Transverse colon (tissue), 4 donors: ENCODE data around the gene SLC1A7.

Source experiments
- POLR2A ChIP-seq: fragments of 450-650 bp; IDR thresholded peaks from one replicate; pipeline ENCODE4 v1.6.1; 2016; ENCODE audit warnings: antibody characterized with exemption, mild to moderate bottlenecking, moderate library complexity
- POLR2AphosphoS5 ChIP-seq, 3 donors: sonication (generic); formaldehyde crosslinking; IDR thresholded peaks; one replicate each; pipeline ENCODE4 v1.6.1; 2016; ENCODE audit warnings: antibody characterized with exemption in 3 of 3
- TF ChIP-seq, protein P1 (sequence below), 5 experiments: fragments of 200-600 bp in 3 of 5; fragments of 450-650 bp in 2 of 5; sonication (generic) in 3 of 5; IDR thresholded peaks; 1 replicate in 2 of 5; 2 replicates in 3 of 5; pipeline ENCODE4 v1.5.1; 2016 to 2017; ENCODE audit warnings: antibody characterized with exemption in 5 of 5, inconsistent platforms in 3 of 5, mild to moderate bottlenecking in 2 of 5, moderate library complexity in 1 of 5

DNA sequence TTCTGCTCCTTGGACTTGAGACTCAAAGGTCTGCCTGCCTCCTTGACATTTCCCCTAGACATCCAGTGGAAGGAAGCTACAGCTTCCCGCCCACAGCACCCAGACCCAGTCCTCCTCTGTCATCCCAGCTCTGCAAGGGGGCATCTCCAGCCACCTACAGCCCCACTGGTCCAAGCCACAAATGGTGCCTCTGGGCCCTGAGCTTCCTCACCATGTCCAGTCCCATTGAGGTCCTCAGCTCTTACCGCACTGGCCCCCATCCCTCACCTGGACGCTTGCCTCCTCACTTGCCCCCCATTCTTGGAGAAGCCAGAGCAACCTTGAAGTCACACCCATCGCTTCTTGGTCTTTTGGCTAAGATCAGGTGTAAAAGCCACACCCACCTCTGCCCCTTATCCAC, 67.2 kb downstream of the SLC1A7 start:
- TF ChIP-seq, protein P1, sequence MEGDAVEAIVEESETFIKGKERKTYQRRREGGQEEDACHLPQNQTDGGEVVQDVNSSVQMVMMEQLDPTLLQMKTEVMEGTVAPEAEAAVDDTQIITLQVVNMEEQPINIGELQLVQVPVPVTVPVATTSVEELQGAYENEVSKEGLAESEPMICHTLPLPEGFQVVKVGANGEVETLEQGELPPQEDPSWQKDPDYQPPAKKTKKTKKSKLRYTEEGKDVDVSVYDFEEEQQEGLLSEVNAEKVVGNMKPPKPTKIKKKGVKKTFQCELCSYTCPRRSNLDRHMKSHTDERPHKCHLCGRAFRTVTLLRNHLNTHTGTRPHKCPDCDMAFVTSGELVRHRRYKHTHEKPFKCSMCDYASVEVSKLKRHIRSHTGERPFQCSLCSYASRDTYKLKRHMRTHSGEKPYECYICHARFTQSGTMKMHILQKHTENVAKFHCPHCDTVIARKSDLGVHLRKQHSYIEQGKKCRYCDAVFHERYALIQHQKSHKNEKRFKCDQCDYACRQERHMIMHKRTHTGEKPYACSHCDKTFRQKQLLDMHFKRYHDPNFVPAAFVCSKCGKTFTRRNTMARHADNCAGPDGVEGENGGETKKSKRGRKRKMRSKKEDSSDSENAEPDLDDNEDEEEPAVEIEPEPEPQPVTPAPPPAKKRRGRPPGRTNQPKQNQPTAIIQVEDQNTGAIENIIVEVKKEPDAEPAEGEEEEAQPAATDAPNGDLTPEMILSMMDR (IDR thresholded peaks at IDR 0.05), result no peak
- TF ChIP-seq POLR2A (no peak), POLR2AphosphoS5 (IDR thresholded peaks at IDR 0.05) (no peak)
